GM19467 (cell line): ENCODE results near the gene METRN.

ENCODE experiments used
- ATAC-seq: cut with Tn5 transposase; IDR thresholded peaks from one replicate; pipeline ENCODE4 v1.9.1; 2021; ENCODE audit warnings: mild to moderate bottlenecking, moderate library complexity; ENCODE audit not compliant: unreplicated experiment

The METRN gene

GRCh38 chr16:722835-723633 lies 8.1 kb downstream of the METRN start:
- ATAC-seq = no peak

GRCh38 chr16:723695-724094 lies 8.8 kb downstream of the METRN start:
- ATAC-seq = no peak

GRCh38 chr16:724188-725040 lies 9.5 kb downstream of the METRN start:
- ATAC-seq = no peak

- ATAC-seq = no peak
Measured at GRCh38 chr16:725041-725376, 10.1 kb downstream of the METRN start.

GRCh38 chr16:725463-726187 lies 10.7 kb downstream of the METRN start:
- no peak for ATAC-seq

- ATAC-seq = no peak
Measured at GRCh38 chr16:726188-726437, 11.2 kb downstream of the METRN start.

GRCh38 chr16:726438-727290 lies 11.7 kb downstream of the METRN start, which contains the start of the genes CCDC78 and HAGHL:
TSS of gene CCDC78 (minus strand) at chr16:726443. CDS start at chr16:726367, 76 bp downstream.
TSS of gene HAGHL (plus strand) at chr16:727106. CDS start at chr16:727510, 404 bp downstream.
- ATAC-seq = no peak

- no peak for ATAC-seq
Measured at GRCh38 chr16:727291-727977, 12.5 kb downstream of the METRN start.

- ATAC-seq = peak; percentile 42
Measured at GRCh38 chr16:728131-728889, 13.4 kb downstream of the METRN start.

GRCh38 chr16:728890-729744 lies 14.2 kb downstream of the METRN start:
- ATAC-seq = no peak

GRCh38 chr16:729768-730665 lies 15.1 kb downstream of the METRN start:
- ATAC-seq = no peak

GRCh38 chr16:730666-731509 lies 16.0 kb downstream of the METRN start:
- no peak for ATAC-seq

- no peak for ATAC-seq
Measured at GRCh38 chr16:732332-732731, 17.4 kb downstream of the METRN start.

GRCh38 chr16:732936-733335 lies 18.0 kb downstream of the METRN start:
- no peak for ATAC-seq

- no peak for ATAC-seq
Measured at GRCh38 chr16:733382-734207, 18.7 kb downstream of the METRN start.
